Hematopoietic multipotent progenitor cell treated with erythropoietin and hydrocortisone succinate and interleukin-3 and kit ligand, for 15 days (in vitro differentiated cells): ENCODE data around the gene KCNK4.

ENCODE experiments used
- DNase-seq: peaks from one replicate; pipeline ENCODE4 v3.0.0-alpha.2; 2015; ENCODE audit warnings: low spot score

KCNK4 gene

DNA sequence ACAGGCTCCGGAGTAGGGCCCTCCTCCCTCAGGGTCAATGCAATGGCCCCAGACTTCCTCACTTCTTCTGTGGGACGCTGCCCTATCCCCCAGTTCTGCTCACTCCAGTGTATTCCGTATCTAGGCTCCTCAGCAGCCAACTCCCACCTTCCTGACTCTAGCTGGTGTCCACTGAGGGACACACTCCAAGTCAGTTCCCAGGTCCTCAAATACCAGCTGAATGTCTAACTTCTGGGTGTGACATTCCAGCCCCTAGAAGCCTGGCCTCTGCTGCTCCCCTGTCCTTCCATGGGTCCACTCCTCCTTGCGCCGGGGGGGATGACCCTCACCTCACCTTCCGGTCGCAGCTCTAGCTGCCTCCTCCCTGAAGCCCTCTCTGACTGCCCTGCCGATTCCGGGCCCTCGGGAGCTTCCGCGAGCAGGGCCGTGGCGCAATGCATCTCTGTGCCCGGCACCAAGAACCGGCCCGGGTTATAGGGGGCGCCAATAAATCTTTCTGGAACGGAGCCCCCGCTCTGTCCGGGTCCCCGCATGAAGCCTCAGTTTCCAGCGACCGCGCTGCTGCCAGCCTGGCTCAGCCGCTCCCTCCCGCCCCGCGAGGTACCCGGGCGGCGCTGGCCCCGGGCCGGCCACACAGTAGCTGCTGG is 22.1 kb upstream of the KCNK4 start:
- peak; percentile 29 for DNase-seq

GRCh38 chr11:64269540-64270220 is 21.4 kb upstream of the KCNK4 start:
- peak; percentile 98 for DNase-seq

GRCh38 chr11:64275031-64275800 is 15.9 kb upstream of the KCNK4 start:
- DNase-seq: no peak

DNA sequence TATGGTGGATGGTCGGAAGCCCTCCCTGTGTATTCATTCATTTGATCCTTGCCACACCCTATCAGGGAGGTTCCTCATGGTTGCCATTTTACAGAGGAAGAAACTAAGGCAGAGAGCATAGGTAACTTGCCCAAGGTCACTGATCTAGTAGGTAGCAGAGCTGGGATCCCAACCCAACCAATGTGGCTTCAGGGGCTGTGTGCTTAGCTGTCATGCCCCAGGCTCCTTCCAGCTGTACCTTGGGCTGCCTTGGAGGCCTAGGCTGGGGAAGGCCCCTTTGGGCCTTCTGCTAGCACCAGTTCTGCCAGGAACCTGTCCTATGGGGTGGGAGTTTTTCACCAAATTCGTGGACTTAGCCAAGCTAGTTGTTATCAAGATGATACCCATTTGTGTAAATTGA is 15.3 kb upstream of the KCNK4 start:
- no peak for DNase-seq

DNA sequence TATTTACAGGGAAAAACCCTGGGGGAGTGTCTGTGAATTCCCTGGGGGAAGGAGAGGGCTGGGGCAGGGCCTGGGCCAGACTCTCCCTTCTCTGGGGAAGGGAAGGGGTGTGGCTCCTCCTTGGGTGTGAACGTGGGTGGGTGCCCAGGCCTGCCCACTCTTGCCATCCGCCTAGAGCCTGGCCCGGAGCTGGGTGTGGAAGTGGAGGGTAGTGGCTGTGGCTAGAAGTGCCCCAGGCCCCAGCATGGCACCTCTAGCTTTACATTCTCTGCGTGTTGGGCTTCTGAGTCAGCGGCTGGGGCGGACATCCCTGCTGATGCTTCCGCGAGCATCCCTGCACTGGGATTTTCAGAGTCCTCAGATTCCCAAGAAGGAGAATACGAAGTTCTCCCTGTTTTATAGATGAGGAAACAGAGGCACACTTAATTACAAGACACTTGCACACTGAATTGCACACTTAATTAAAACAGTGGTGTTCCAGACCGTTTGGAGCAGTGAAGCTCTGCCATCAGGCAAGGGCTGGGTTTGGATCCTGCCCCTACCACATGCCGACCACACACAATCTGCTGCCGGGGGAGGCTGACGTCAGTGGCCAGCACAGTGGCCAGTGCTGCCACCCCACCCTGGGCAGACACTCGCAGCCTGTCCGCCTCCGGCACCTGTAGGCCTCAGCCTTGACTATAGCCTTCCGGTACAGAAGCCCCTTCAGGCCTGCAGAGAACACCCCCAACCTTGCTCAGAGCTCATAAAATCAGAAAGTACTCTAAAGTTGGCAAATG is 14.3 kb upstream of the KCNK4 start:
- DNase-seq: peak; percentile 78

DNA sequence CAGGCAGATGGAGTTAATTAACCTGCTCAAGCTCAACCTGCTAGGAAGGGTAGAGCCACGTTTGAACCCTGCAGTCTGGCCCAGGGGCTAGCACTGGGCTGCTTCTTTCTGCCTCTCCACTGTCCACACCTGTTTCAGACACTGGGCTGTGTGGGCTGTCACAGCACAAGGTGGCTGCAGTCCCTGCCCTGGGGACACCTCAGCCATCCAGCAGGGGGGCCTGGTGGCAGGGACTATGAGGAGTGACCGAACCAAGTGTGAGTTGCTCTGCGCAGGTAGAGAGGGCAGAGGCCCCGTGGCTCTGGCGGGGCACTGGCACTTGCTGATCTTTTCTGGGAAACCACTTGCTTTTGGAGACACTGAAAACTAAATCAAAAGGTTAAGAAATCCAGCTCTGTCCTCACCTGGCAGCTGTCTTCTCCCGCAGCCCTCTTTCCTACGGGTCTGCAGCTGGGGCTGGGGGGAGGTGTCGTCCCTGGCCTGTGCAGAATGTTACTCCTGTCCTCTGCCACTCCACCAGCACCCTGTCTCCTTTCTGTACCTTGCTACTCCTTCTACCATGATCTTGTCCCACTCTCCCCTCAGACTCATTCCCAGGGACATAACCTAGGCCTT is 12.4 kb upstream of the KCNK4 start:
- DNase-seq: no peak

DNA sequence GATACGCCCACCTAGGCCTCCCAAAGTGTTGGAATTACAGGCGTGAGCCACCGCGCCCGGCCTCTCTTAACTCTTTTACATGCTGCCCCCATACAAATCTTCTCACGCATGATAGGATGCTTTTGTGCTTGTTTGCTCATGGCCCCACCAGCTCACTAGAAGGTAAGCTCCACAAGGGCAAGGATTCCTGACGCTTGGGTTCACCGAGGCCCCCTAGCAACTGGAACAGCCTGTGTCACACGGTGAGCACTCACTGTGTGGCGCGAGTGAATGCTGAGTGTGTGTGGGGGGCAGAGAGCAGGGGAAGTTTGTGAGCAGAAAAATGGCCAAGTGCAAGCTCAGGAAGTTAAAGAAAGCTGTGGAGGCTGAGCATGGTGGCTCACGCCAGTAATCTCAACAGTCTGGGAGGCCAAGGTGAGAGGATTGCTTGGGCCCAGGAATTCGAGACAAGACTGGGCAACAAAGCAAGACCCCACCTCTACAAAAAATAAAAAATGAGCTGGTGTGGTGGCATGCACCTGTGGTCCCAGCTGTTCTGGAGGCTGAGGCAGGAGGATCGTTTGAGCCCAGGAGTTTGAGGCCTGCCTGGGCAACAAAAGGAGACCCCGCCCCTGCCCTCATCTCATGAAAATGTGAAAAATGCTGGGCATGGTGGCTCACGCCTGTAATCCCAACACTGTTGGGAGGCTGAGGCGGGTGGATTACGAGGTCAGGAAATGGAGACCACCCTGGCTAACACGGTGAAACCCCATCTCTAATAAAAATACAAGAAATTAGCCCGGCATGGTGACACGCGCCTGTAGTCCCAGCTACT is 8.9 kb upstream of the KCNK4 start:
- DNase-seq: no peak

DNA sequence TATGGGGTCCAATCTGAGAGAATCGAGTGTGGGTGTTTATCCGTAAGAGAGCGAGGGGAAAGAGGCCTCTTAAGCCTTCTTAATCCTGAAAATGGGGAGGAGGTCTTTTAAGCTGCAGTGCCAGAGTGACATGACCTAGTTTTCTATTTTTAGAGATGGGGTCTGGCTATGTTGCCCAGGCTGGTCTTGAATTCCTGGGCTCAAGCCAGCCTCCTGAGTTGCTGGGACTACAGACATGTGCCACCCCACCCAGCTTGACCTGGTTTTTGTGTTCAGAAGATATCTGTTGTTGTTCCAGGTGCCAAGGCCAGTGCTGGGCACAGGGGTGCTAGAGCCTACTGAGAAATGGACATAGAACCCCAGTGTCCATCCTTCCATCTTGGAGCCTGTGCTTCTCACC is 8.0 kb upstream of the KCNK4 start:
- no peak for DNase-seq

GRCh38 chr11:64284048-64284961 is 6.8 kb upstream of the KCNK4 start, which contains the start of gene BAD:
TSS of gene BAD (minus strand) at chr11:64284665. CDS start at chr11:64284368, 297 bp downstream.
- peak; percentile 94 for DNase-seq

GRCh38 chr11:64284962-64285884 is 5.9 kb upstream of the KCNK4 start, which contains the start of gene GPR137:
TSS of gene GPR137 (plus strand) at chr11:64285848. CDS start at chr11:64286525, 677 bp downstream.
- peak; percentile 90 for DNase-seq

- DNase-seq: peak; percentile 72
Measured at GRCh38 chr11:64285885-64286800, 5.0 kb upstream of the KCNK4 start.

GRCh38 chr11:64286801-64287159 is 4.3 kb upstream of the KCNK4 start:
- DNase-seq: no peak

- DNase-seq: no peak
Measured at GRCh38 chr11:64287676-64288352, 3.3 kb upstream of the KCNK4 start.

DNA sequence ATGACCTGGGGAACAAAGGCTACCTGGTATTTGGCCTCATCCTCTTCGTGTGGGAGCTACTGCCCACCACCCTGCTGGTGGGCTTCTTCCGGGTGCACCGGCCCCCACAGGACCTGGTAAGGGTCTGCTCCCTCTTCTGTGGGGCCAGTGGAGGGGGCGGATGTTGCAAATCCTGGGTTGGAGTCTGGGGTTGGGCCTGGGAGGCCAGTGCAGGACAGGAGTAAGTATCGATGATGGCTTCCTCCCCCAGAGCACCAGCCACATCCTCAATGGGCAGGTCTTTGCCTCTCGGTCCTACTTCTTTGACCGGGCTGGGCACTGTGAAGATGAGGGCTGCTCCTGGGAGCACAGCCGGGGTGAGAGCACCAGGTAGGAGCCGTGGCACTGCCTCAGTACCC is 2.8 kb upstream of the KCNK4 start:
- no peak for DNase-seq

GRCh38 chr11:64289002-64289564 is 2.0 kb upstream of the KCNK4 start:
- DNase-seq: no peak
